NCI-H82 (cell line): Measurements from ENCODE around the gene CYBC1.
"Not testable (repeated sequence)": the region's sequence is repeated elsewhere in the genome, so short reads cannot be mapped to it uniquely, and the experiment has no call there.

Experiments used
- DNase-seq: peaks from one replicate; lab custom pipeline; 2025; lab: John Stamatoyannopoulos, UW

CYBC1 gene

DNA sequence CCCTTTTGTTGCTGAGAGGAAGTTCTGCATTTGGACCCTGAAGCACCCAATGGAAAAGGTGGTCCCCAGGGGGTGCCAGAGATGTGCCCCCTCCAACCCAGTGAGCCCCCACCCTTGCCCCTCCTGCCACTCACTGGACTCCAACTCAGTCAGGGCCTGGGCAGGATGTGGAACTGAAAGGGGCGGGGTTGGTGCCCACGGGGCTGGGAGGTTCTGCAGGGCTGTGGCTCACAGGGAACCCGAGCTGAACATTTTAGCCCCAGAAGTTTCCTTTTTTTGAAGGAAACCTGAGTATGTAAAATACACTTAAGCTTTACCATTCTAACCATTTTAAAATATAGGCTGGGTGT is 16.4 kb downstream of the CYBC1 start:
- no peak for DNase-seq

DNA sequence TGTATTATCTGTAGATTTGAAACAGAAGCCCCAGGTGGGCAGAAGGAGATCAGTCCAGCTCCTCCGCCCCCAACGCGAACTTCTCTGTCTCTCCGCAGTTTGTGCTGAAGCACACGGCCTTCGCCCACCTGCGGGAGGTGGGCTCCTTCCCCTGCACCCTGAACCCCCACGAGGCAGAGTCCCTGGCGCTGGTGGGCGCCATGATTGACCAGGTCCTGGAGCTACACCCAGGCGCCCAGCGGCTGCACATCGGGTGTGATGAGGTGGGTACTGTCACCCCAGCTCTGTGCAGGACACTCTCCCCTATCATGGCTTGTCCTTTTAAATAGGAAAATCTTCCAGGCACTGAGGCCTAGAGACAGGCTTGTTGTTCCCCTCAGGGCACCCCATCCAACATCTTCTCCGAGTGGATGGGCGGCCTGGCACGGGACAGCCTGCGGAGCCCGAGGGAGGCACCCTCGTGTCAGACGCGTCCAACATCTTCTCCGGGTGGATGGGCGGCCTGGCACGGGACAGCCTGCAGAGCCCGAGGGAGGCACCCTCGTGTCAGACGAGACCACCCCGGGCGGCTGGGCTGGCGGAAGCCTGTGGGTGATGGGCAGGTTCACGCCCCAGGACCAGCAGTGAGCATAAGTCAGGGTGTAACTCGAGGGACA is 16.9 kb downstream of the CYBC1 start:
- no peak for DNase-seq

DNA sequence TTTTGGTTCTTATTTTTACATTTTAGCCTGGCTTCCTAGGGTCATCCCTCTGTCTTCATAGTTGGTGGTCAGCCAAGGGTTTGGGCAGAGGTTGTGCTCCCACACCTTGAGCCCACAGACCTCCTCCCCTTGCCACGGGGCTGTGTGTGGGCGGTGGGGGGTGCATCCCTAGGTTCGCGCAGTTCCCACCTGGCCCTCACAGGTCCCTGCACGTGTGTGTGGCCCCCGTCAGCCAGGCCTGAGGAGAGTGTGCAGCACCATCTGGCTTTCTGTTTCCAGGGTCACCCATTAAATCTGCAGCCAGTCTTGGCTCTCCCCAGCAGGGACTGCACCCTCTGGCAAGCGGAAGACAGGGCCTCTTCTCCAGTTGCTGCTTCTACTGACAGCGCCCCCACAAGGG is 18.5 kb downstream of the CYBC1 start:
- DNase-seq: peak; percentile 27

DNA sequence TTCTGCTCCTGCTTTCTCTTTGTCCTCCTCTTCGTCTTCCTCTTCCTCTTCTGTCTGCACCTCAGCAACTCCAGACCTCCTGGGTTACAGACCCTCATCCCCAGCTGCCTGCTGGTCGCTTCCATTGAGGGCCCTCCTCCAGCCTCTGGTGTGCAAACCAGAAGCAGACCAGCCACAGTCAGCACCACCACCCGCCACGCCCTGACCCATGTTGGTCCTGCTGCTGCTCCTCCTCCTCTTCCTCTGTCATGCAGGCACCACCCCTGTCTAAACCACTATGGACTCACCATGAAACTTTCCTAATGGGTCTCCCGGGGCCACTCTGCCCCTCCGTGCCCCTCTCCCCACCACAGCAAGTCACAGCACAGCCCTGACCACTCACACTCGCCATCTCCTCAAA is 20.7 kb downstream of the CYBC1 start:
- DNase-seq: no peak

DNA sequence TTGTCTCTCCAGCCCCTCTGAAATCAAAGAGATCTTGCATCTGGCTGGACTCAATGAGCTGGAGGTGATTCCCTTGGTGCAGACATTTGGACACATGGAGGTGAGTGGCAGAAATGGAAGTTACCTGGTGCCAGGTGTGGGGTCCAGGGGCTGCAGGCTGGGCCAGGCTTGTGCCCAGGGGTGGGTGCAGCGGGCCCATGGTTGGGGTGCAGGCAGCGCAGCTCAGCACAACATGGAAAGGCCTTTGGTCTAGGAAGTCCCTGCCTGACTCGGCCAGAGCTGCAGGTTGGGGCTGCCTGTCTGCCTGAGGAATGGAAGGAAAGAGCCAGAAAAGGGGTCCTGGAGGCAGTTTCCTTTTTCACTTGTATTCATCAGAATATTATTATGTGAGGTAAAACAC is 22.0 kb downstream of the CYBC1 start:
- DNase-seq: no peak

DNA sequence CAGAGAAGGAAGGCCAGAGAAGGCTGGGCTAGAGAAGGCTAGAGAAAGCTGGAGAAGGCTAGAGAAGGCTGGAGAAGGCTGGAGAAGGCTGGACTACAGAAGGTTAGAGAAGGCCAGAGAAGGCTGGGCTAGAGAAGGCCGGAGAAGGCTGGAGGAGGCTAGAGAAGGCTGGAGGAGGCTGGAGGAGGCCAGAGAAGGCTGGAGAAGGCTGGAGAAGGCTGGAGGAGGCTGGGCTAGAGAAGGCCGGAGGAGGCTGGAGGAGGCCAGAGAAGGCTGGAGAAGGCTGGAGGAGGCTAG is 25.7 kb downstream of the CYBC1 start:
- DNase-seq: no peak

DNA sequence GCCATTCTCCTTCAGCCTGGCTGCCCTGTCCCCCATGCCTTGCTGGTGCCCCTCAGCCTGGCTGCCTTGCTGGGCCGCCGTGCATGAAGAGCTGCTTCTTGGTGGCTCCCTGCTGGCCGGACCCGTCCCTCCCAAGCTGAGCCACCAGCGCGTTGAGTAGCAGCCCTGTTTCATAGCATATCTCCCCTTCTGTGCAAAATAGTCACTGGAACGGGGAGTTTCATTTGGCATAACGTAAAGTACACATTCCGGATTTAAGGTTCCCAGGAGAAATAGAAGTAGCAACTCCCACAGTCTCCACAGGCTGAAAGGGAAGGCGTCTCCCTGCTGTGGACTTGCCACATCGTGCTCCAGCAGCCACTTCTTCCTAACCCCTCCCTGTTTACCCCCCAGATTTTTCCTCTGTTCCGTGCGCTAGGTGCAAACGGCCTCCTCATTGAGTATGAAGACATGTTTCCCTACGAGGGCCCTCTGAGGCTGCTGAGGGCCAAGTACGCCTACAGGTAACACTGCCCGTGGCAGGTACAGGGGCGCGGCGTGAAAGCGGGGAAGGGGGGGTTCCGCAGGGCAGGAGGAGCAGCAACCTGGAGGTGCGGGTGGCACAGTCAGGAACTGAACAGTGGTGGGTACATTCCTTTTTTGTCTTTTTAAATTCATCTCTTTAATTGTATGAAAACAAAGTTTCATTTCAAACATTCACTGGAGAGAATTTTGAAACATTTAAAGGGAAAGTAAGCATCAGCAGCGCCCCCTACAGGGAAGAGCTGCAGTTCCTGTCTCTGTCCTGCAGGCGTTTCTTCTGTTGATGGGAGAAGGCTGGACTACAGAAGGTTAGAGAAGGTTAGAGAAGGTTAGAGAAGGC is 26.3 kb downstream of the CYBC1 start:
- peak; percentile 63 for DNase-seq

DNA sequence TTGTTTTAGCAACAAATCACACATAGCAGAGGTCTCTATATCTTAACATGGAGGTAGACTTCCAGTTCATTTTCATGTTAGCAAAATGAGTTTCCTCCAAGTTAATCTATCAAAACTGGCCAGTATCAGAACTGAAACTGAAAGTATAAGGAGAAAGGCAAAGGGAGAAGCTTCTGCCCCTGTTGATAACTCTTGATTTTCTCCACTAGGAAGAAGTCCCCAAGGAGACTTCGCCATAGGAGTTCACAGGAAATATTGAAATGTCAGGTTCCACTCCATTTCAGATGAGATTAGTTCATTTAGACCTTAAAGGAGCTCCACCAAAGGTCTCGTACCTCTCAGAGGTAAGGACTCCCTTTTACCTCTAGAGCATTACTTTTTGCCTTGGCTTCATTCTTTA is 31.0 kb downstream of the CYBC1 start:
- DNase-seq: no peak

DNA sequence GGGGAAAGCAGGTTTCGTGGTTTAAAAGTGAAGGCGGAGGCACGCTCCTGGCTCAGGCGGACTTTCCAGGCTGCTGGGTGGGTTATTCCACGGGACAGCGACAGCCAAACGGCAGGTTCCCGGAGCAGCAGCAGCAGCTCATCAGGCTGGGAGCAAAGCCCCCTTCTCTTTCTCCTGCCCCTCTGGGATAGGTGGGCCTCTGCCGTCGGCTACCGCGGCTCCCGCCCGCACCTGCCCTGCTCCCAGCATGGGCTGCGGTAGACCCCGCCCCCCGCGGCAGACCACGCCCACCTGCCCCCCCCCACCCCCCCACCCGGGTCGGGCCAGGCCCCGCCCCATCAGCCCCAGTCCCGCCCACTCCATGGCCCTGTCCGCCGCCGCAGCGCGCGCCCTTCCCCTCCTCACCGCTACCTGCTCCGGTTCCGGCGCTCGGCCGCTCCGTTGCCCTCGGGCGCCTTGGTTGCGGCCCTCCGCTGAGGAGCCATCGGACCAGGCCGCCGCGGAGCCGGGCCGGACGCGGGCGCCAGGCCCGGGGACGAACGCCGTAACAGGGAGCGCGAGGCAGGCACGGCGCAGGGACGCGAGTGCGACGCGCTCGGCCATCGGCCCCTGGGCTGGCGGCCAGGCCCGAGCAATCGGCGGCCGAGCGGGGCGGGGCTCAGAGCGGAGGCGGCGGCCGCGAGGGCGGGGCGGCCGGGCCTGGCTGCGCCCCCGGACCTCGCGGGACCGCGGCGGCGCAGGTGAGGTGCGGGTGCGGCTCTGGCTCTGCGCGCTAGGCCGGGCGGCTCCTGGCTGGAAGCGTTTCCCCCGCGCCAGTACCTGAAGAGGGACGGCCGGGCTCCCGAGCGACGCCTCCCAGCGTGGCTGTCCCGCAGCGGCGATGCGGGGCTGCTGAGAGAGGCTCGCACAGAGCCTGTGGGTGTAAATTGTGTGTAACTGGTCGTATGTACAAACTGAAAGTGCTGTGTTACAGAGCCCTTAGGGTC is 32.3 kb downstream of the CYBC1 start, which contains the start of the genes HEXD and OGFOD3:
Gene HEXD, plus strand, starts transcription at position 347 of the 986 bp plus-strand sequence. CDS start 1,453 bp downstream, outside the sequence.
Gene OGFOD3, minus strand, starts transcription at position 586 of the 986 bp plus-strand sequence. Its CDS starts 101 bp downstream, at position 485.
- DNase-seq: peak; percentile 90

DNA sequence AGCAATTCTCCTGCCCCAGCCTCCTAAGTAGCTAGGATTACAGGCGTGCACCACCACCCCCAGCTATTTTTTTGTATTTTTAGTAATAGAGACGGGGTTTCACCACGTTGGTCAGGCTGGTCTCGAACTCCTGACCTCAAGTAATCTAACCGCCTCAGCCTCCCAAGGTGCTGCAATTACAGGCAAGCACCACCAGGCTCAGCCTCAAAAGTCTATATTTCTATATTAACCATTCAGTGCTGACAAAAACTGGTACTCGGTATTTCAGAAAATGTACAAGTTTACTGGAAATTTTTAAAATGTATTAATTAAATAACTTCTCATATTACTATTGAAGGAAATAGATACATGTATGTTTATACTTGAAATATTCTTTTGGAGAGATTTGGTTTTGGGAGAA is 33.8 kb downstream of the CYBC1 start:
- no peak for DNase-seq

DNA sequence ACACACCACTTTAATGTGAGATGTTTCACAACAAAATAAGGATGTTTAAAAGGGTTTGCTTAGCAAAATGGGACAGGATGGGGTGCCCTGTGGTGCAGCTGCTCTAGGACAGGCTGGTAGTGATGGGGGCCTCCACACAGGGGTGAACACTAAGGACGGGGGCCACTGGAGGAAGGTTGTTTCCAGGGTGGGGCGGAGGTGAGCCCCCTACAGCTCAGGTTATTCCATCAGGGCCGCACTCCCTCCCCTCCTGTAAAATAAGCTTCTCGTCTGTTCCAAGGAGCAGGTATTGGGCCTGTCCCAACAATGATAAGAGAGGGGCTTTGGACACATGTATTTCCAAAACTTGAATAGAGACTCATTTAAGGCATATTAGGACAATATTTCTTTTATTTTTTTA is 34.3 kb downstream of the CYBC1 start:
- no peak for DNase-seq

DNA sequence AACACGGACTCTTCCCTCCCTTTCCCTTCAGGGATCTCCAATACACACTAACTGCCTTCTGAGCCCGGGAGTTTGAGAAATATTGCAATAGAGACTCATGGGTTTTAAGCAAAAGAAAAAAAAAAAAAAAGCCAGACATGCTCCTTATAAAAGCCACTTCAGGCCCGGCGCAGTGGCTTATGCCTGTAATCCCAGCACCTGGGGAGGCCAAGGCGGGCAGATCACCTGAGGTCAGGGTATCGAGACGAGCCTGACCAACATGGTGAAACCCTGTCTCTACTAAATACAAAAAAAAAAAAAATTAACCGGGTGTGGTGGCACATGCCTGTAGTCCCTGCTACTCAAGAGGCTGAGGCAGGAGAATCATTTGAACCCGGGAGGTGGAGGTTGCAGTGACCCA is 34.8 kb downstream of the CYBC1 start:
- no peak for DNase-seq

DNA sequence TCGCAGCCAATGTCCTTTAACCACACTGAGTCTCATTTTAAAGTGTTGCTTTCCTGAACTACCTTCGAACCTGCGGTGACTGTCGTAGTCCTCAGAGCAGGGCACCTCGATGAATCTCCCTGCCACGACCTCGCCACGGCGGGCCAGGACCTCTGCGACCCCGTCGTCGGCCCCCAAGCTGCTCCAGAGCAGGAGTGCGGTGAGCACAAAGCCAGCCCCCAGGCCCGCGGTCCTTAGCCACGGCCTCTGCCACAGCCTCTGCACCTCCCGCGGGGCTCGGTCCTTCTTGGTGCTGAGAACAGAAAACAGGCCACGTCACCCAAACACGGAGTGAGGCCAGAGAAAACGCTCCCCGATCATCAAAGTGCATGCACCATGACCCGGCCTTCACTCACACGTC is 35.2 kb downstream of the CYBC1 start:
- DNase-seq: no peak

DNA sequence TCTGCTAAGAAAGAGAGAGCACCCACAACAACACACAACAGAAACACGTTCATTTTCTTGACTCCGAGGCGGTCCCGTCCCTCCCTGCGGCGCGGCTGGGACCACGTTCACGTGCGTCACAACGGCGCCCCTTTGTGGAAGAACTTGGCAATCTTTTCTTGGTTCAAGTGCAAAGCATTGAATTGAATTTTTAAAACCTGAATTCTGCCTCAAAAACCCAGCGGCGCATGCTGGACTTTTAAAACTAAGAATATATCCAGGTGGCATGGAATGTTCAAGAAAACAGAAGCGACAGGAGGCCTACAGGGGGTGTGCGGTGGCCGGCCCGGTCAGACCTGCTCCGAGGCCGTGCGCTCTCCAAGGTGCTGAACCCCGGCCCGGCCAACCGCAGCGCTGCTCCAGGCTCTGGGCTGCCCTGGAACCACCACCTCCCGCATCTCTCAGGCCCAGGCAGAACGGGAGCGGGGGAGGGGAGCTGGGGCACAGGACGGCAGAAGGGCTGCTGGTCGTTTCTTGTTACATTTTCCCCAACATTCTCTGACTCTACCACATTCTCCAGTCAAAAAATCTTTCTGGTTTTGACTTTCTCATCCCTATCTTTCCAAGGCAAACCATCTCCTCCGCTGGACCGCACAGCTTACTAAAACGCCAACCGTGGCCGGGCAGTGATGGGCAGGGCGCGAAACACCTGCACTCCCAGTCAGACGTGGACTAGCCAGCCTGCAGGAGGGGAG is 35.8 kb downstream of the CYBC1 start:
- peak; percentile 78 for DNase-seq

DNA sequence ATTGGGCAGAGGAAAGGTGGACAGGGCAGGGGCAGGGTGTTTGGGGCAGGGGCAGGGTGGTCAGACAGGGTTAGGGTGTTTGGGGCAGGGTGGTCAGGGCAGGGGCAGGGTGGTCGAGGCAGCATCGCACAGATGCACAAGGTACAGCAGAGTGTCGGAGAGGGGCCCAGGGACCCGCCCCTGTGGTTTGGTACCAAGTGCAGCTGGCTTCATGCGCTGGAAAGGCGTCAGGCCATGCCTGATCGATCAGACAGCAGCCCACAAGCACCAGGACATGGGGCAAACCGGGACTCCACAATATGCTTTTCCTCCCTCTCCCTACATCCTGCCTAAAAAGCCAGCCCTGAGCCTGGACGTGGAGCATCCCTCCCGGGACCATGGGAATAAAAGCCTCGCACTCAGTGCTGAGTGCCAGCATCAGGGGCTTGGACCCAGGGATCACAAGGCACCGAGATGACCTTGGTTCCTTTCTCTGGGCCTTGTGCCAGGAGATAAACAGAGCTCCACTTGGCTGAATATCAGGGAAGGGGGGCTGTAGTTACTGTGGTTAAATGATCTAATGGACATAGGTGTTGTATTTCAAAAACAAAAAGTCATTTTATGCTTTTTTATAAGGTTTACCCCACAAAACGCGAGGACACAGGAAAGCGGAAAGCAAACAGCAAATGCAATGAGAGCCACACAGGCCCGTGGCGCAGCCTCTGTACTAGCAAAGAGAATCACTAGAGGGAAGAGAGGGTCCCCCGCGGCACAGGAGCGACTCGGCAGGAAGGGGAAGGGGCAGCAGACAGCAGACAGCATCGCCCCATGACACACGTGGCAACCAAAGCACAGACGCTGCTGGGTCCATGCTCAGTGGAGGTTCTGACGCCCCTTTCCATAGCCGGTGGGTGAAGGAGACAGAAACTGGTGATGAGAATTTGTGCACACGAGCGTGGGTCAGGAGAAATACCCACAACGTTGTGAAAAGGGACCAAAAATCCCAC is 37.7 kb downstream of the CYBC1 start:
- DNase-seq: no peak

DNA sequence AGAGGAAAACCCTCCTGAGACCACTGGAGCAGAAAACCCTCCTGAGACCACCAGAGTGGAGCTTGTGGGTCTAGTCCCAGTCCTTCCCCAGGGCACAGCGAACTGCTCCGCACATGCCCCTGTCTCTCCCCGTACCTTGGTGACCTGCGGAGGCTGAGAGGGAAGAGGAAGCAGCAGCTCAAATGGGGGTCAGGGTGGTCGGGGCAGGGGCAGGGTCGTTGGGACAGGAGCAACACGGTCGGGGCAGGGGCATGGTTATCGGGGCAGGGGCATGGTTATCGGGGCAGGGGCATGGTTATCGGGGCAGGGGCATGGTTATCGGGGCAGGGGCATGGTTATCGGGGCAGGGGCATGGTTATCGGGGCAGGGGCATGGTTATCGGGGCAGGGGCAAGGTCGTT is 38.5 kb downstream of the CYBC1 start:
- not testable (repeated sequence) for DNase-seq

DNA sequence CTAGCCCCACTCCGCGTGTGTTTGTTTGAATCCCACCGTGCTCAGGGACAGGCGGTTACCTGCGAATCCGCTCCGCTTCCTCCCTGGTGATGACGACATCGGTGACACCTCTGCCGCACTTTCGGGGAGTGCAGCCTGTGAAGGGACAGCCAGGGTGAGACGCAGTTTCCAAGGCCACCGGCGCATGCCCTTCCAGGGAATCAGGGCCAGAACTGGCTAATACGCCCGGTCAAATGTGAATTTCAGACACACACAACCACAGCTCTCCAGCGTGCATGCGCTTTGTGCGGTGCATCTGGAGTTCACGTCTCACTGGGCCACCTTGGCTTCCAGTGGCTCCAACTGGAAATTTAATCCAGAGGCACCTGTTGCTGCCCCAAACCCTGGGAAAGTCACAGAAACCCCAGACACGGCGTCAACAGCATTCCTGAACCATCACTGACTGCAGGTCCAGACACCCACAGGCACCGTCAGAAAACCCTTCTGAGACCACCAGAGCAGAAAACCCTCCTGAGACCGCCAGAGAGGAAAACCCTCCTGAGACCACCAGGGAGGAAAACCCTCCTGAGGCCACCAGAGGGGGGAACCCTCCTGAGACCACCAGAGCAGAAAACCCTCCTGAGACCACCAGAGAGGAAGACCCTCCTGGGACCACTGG is 39.0 kb downstream of the CYBC1 start:
- no peak for DNase-seq

DNA sequence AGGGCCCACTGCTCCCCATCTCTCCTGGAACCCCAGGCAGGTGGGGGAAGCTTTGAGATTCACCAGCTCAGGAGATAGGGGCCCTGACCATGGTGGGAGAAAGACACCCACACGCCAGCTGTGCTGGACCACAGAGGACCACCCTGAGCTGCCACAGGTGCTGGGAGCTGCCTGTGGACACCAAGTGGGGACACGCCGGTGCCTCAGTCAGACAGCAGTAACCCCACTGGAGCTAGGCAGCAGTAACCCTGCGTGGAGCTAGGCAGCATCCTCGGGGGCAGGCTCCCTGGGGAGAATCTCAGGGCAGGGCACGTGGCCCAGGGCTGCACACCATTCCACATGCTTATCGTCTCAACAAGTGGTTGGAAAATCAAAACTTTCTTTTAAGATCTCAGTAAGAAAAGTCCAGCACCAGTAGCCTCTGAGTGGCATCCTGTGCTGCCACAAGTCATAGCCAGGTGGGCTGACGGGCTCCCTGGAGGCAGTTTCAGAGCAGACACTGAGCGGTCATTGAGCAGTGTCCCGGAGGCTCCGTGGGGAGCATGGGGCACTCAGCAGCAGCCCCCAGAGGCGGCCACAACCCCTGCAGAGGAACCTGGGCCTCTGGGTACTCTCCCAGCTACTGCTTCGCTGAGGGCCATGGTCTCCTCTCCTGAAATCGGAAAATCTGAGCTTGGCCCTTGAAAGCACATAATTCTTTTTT is 40.4 kb downstream of the CYBC1 start:
- no peak for DNase-seq

DNA sequence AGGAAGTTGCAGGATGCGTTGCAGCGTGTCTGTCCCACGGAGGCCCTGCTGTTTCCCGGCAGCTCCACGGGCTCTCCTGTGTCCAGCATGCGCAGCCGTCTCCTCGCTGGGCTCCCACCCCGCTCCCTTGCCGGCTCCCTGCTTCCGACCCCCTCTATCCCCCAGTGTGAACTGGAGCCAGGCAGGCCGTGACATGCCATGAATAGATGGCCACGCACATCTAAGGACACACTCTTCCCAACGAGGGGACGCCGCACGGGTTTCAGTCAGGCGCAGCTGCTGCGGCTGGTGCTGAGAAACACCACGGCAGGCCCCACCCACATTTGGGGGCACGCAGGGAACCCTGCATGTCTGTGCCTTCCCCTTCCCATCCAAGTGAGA is 41.6 kb downstream of the CYBC1 start:
- DNase-seq: no peak
